ENCODE measurements around the gene NACC2. TPM values are rescaled to one million over a fixed set of nuclear protein-coding genes. Genes with fewer than 3 reads are reported as not detected.

NACC2 gene
- total and polyA plus RNA-seq, 9 of the 15 experiments (the other 6 are each of a cell fraction or from before 2014, with no cell fraction given) = 0.70 to 25.1 (median 5.6) TPM

DNA sequence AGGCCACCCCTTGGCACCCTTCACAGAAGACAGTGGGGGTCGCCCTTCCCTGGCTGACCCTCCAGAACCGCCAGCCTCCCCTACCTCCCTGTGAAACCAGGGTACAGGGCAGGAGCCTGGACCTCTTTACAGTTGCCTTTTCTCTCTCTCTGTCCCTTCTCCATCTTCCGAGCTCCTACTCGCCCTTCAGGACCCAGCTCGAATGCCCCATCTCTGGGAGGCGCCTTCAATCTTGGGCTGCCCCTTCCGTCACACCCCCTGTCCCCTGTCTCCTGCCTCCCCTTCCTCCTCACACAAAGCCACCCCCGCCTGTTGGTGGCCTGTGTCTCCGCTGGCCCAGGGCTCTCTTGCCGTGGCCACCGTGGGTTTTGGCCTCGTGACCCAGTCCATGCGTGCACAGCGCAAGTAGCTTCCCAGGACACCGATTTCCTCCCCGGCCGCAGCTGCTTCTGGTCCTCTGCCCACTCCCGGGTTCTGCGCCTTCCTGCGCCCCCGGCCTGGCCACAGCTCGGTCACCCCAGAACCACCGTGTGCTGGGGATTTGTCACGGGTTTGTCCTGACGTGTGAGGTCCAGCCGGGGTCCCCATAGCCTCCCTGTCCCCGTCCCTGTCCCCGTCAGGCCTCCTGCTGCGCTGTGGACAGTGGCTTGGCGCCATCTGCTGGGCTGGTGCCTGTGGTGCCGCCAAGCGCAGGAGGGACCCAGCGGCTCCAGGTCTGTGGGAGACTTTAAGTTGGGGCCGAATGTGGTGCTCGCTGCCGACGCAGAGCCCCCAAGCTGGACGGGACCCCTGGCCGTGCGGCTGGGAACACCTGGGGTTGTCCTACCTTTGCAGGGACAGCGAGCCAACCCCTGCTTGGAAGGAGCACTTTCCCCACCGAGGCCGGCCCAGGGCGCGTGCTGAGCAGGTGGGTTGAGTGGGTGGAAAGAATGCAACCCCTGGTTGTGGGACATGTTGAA is 27.6 kb upstream of the NACC2 start (continued):
- TF ChIP-seq, protein P1, sequence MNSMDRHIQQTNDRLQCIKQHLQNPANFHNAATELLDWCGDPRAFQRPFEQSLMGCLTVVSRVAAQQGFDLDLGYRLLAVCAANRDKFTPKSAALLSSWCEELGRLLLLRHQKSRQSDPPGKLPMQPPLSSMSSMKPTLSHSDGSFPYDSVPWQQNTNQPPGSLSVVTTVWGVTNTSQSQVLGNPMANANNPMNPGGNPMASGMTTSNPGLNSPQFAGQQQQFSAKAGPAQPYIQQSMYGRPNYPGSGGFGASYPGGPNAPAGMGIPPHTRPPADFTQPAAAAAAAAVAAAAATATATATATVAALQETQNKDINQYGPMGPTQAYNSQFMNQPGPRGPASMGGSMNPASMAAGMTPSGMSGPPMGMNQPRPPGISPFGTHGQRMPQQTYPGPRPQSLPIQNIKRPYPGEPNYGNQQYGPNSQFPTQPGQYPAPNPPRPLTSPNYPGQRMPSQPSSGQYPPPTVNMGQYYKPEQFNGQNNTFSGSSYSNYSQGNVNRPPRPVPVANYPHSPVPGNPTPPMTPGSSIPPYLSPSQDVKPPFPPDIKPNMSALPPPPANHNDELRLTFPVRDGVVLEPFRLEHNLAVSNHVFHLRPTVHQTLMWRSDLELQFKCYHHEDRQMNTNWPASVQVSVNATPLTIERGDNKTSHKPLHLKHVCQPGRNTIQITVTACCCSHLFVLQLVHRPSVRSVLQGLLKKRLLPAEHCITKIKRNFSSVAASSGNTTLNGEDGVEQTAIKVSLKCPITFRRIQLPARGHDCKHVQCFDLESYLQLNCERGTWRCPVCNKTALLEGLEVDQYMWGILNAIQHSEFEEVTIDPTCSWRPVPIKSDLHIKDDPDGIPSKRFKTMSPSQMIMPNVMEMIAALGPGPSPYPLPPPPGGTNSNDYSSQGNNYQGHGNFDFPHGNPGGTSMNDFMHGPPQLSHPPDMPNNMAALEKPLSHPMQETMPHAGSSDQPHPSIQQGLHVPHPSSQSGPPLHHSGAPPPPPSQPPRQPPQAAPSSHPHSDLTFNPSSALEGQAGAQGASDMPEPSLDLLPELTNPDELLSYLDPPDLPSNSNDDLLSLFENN (IDR thresholded peaks at IDR 0.05; ENCODE audit: low read depth in 2 of 2, low read length in 2 of 2) = no peak
- TF ChIP-seq NFIX (CRISPR knock-in tag; IDR thresholded peaks at IDR 0.05; ENCODE audit: low read depth) (no peak), KDM1A (IDR thresholded peaks at IDR 0.05) (no peak), ZNF140 (CRISPR knock-in tag; IDR thresholded peaks at IDR 0.05) (no peak), ETS2 (tag; IDR thresholded peaks at IDR 0.05; ENCODE audit: borderline replicate concordance, poor library complexity, severe bottlenecking) (no peak), SP1 (CRISPR knock-in tag; IDR thresholded peaks at IDR 0.05) (peak; percentile 66; the same call in 1 of the 2 replicates)
- TF ChIP-seq, protein P2, sequence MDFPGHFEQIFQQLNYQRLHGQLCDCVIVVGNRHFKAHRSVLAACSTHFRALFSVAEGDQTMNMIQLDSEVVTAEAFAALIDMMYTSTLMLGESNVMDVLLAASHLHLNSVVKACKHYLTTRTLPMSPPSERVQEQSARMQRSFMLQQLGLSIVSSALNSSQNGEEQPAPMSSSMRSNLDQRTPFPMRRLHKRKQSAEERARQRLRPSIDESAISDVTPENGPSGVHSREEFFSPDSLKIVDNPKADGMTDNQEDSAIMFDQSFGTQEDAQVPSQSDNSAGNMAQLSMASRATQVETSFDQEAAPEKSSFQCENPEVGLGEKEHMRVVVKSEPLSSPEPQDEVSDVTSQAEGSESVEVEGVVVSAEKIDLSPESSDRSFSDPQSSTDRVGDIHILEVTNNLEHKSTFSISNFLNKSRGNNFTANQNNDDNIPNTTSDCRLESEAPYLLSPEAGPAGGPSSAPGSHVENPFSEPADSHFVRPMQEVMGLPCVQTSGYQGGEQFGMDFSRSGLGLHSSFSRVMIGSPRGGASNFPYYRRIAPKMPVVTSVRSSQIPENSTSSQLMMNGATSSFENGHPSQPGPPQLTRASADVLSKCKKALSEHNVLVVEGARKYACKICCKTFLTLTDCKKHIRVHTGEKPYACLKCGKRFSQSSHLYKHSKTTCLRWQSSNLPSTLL (IDR thresholded peaks at IDR 0.05) = no peak
- TF ChIP-seq, protein P3, sequence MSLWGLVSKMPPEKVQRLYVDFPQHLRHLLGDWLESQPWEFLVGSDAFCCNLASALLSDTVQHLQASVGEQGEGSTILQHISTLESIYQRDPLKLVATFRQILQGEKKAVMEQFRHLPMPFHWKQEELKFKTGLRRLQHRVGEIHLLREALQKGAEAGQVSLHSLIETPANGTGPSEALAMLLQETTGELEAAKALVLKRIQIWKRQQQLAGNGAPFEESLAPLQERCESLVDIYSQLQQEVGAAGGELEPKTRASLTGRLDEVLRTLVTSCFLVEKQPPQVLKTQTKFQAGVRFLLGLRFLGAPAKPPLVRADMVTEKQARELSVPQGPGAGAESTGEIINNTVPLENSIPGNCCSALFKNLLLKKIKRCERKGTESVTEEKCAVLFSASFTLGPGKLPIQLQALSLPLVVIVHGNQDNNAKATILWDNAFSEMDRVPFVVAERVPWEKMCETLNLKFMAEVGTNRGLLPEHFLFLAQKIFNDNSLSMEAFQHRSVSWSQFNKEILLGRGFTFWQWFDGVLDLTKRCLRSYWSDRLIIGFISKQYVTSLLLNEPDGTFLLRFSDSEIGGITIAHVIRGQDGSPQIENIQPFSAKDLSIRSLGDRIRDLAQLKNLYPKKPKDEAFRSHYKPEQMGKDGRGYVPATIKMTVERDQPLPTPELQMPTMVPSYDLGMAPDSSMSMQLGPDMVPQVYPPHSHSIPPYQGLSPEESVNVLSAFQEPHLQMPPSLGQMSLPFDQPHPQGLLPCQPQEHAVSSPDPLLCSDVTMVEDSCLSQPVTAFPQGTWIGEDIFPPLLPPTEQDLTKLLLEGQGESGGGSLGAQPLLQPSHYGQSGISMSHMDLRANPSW (CRISPR knock-in tag; IDR thresholded peaks at IDR 0.05) = no peak
- TF ChIP-seq, protein P4, sequence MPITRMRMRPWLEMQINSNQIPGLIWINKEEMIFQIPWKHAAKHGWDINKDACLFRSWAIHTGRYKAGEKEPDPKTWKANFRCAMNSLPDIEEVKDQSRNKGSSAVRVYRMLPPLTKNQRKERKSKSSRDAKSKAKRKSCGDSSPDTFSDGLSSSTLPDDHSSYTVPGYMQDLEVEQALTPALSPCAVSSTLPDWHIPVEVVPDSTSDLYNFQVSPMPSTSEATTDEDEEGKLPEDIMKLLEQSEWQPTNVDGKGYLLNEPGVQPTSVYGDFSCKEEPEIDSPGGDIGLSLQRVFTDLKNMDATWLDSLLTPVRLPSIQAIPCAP (CRISPR knock-in tag; IDR thresholded peaks at IDR 0.05; ENCODE audit: borderline replicate concordance) = no peak
- TF ChIP-seq, protein P5, sequence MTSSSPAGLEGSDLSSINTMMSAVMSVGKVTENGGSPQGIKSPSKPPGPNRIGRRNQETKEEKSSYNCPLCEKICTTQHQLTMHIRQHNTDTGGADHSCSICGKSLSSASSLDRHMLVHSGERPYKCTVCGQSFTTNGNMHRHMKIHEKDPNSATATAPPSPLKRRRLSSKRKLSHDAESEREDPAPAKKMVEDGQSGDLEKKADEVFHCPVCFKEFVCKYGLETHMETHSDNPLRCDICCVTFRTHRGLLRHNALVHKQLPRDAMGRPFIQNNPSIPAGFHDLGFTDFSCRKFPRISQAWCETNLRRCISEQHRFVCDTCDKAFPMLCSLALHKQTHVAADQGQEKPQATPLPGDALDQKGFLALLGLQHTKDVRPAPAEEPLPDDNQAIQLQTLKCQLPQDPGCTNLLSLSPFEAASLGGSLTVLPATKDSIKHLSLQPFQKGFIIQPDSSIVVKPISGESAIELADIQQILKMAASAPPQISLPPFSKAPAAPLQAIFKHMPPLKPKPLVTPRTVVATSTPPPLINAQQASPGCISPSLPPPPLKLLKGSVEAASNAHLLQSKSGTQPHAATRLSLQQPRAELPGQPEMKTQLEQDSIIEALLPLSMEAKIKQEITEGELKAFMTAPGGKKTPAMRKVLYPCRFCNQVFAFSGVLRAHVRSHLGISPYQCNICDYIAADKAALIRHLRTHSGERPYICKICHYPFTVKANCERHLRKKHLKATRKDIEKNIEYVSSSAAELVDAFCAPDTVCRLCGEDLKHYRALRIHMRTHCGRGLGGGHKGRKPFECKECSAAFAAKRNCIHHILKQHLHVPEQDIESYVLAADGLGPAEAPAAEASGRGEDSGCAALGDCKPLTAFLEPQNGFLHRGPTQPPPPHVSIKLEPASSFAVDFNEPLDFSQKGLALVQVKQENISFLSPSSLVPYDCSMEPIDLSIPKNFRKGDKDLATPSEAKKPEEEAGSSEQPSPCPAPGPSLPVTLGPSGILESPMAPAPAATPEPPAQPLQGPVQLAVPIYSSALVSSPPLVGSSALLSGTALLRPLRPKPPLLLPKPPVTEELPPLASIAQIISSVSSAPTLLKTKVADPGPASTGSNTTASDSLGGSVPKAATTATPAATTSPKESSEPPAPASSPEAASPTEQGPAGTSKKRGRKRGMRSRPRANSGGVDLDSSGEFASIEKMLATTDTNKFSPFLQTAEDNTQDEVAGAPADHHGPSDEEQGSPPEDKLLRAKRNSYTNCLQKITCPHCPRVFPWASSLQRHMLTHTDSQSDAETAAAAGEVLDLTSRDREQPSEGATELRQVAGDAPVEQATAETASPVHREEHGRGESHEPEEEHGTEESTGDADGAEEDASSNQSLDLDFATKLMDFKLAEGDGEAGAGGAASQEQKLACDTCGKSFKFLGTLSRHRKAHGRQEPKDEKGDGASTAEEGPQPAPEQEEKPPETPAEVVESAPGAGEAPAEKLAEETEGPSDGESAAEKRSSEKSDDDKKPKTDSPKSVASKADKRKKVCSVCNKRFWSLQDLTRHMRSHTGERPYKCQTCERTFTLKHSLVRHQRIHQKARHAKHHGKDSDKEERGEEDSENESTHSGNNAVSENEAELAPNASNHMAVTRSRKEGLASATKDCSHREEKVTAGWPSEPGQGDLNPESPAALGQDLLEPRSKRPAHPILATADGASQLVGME (CRISPR knock-in tag; IDR thresholded peaks at IDR 0.05) = no peak

Measured in K562 (cell line).